NCI-H2227 treated with DMSO at 0.1 percent for 48 hours (cell line): ENCODE measurements around the gene DAG1.

ENCODE experiments used
- DNase-seq: peaks from one replicate; lab custom pipeline; 2025; lab: John Stamatoyannopoulos, UW

The DAG1 gene

GRCh38 chr3:49469936-49470713 is at the start of gene DAG1:
TSS of gene DAG1 (plus strand) at chr3:49470267. CDS start at chr3:49510535, 40,268 bp downstream.
- DNase-seq: peak; percentile 89

- DNase-seq: no peak
Observed at GRCh38 chr3:49421890-49422378, 48.1 kb upstream of the DAG1 start.

- peak; percentile 27 for DNase-seq
Observed at GRCh38 chr3:49422379-49423248, 47.5 kb upstream of the DAG1 start, which contains the start of gene AMT. TSS of gene AMT (minus strand) at chr3:49422473. CDS start at chr3:49422450, 23 bp downstream.

- no peak for DNase-seq
Observed at GRCh38 chr3:49424816-49425215, 45.3 kb upstream of the DAG1 start.

- DNase-seq: no peak
Observed at GRCh38 chr3:49427586-49427985, 42.5 kb upstream of the DAG1 start.

GRCh38 chr3:49428752-49429080 is 41.4 kb upstream of the DAG1 start:
- no peak for DNase-seq

- DNase-seq: no peak
Observed at GRCh38 chr3:49434731-49435130, 35.3 kb upstream of the DAG1 start.

GRCh38 chr3:49445391-49445790 is 24.7 kb upstream of the DAG1 start:
- DNase-seq: no peak

GRCh38 chr3:49453621-49454020 is 16.4 kb upstream of the DAG1 start:
- DNase-seq: no peak

- DNase-seq: no peak
Observed at GRCh38 chr3:49454458-49454857, 15.6 kb upstream of the DAG1 start.

- DNase-seq: no peak
Observed at GRCh38 chr3:49454898-49455681, 15.0 kb upstream of the DAG1 start.

GRCh38 chr3:49456466-49456865 is 13.6 kb upstream of the DAG1 start:
- no peak for DNase-seq

- DNase-seq: no peak
Observed at GRCh38 chr3:49460188-49460890, 9.7 kb upstream of the DAG1 start.

GRCh38 chr3:49460956-49461355 is 9.1 kb upstream of the DAG1 start:
- DNase-seq: no peak

- no peak for DNase-seq
Observed at GRCh38 chr3:49461443-49462171, 8.5 kb upstream of the DAG1 start.

- DNase-seq: no peak
Observed at GRCh38 chr3:49462222-49462621, 7.8 kb upstream of the DAG1 start.

GRCh38 chr3:49465270-49466034 is 4.6 kb upstream of the DAG1 start:
- no peak for DNase-seq

- no peak for DNase-seq
Observed at GRCh38 chr3:49466085-49466484, 4.0 kb upstream of the DAG1 start.

- peak; percentile 57 for DNase-seq
Observed at GRCh38 chr3:49469037-49469935, 781 bp upstream of the DAG1 start.
